Posterior vena cava (tissue), 2 donors: ENCODE measurements around the gene KCNJ8. TPM values are rescaled to one million over a fixed set of nuclear protein-coding genes. Genes with fewer than 3 reads are reported as not detected.

Experiments used
- DNase-seq: peaks from one replicate; pipeline ENCODE4 v3.0.0-alpha.2; 2020; ENCODE audit warnings: low spot score
- intact Hi-C, 2 donors: fragments of 100-400 bp; cut with DNase I; formaldehyde crosslinking; loops; one replicate each; pipeline versions ENCODE4 v1.14.1 to v1.14.2; 2022 to 2023
- total RNA-seq, 2 donors: library from RNA; stranded (reverse); fragmentation: NEBNext Ultra II Directional; extraction: Animal tissue kit (Norgen Biotek cat#: 25700); gene quantifications; one replicate each; pipeline ENCODE4 v1.2.1, GENCODE V29; 2021
- donor health status: DM: yes; HTN: yes; CAD: no.
- donor health status: DM: yes; HTN: yes; CAD: no.

The KCNJ8 gene
- total RNA-seq, 2 donors from 2014 or later: 30.9 to 32.0 TPM

DNA sequence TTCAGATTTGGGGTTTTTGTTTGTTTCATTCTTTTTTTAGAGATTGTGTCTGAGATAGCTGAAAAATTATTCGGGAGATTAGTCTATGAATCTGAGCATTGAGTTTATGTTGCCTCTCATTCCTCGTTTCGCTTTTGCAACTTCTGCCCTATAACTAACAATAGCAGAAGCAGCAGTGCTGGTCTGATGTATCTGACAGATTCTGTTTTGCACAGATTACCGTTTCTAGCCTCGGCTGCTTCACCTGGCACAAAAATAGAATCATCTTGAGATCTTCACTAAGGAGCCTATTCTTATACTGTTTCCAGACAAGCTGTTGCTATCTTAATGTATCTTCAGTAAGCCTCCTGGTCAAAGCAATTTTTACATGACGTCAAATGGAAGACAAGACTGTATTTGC lies 29.2 kb downstream of the KCNJ8 start:
- intact Hi-C loops: no loop called here
- no peak for DNase-seq

- no peak for DNase-seq
- intact Hi-C loops: no loop called here
These were observed 43.4 kb downstream of the KCNJ8 start for GRCh38 chr12:21731144-21731543.

DNA sequence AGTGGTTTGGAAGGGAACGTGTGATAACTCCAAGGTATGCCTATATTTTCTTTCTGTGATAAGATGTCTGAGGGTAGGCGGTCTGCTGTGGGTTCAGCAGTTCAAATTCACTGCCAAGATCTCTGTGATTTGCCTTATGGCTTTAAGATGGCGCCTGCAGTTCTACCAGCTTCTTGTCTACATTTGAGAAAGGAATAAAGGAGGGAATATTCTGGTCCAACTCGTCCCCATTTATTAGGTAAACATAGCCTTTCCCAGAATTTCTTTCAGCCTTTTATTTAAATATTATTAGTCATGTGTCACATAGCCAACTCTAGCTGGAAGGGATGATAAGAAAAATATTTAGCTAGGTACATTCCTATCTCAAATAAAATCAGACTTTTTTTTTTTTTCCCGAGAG lies 48.8 kb downstream of the KCNJ8 start:
- intact Hi-C loops: no loop called here
- DNase-seq: no peak

GRCh38 chr12:21718944-21719650 lies 55.4 kb downstream of the KCNJ8 start:
- intact Hi-C loops: no loop called here
- DNase-seq: no peak

GRCh38 chr12:21718403-21718802 lies 56.1 kb downstream of the KCNJ8 start:
- intact Hi-C loops: no loop called here

GRCh38 chr12:21717767-21718166 lies 56.7 kb downstream of the KCNJ8 start:
- intact Hi-C loops: no loop called here
- DNase-seq: no peak

More at GRCh38 chr12:21718403-21718802, 56.1 kb downstream of the KCNJ8 start:
- no peak for DNase-seq

DNA sequence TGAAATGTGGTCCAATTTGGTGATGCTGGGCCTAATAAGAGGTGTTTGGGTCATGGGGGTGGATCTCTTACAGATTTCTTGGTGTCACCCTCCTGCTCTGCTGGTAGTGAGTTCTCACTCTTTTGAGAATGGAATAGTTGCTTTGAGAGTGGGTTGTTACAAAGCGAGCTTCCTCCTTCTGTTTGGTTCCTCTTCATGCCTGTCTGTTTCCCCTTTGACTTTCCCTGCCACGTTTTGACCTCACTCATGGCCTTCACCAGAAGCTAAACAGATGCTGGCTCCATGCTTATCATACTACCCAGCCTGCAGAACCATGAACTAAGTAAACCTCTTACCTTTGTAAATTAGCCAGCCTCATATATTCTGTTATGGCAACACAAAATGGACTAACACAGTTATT lies 59.1 kb downstream of the KCNJ8 start:
- DNase-seq: no peak
- intact Hi-C loops: no loop called here

Other genes starting within 250 kb of the KCNJ8 start
- not detected for gene SPX, start 248.4 kb downstream of the KCNJ8 start, total RNA-seq
- gene GYS2, start 169.9 kb downstream of the KCNJ8 start, total RNA-seq: not detected
- gene LDHB, start 116.9 kb downstream of the KCNJ8 start, total RNA-seq: 100 to 1,000 TPM; 298 to 315 TPM
- 10 to 100 TPM; 75.4 to 90.4 TPM for gene ABCC9, start 166.7 kb upstream of the KCNJ8 start, total RNA-seq